Endothelial cell (in vitro differentiated cells): ENCODE data around the gene PCDHGA1. TPM values are rescaled to one million over a fixed set of nuclear protein-coding genes. Genes with fewer than 3 reads are reported as not detected.

Source experiments
- DNase-seq: peaks from one replicate; pipeline ENCODE4 v3.0.0; 2021; ENCODE audit warnings: low spot score
- H3K27ac Mint-ChIP-seq: one replicate; pipeline ENCODE4 v1.8.0; 2021; ENCODE audit warnings: mixed read lengths, inconsistent platforms; ENCODE audit not compliant: unreplicated experiment
- H3K27me3 Mint-ChIP-seq: one replicate; pipeline ENCODE4 v1.8.0; 2021; ENCODE audit warnings: mild to moderate bottlenecking, moderate library complexity, mixed read lengths, inconsistent platforms; ENCODE audit not compliant: unreplicated experiment
- H3K36me3 Mint-ChIP-seq: one replicate; pipeline ENCODE4 v1.8.0; 2021; ENCODE audit warnings: mild to moderate bottlenecking, low read depth, mixed read lengths, inconsistent platforms; ENCODE audit not compliant: unreplicated experiment
- H3K4me1 Mint-ChIP-seq: one replicate; pipeline ENCODE4 v1.8.0; 2021; ENCODE audit warnings: mild to moderate bottlenecking, mixed read lengths, inconsistent platforms; ENCODE audit not compliant: unreplicated experiment
- H3K4me3 Mint-ChIP-seq: one replicate; pipeline ENCODE4 v1.8.0; 2021; ENCODE audit warnings: mild to moderate bottlenecking, mixed read lengths, inconsistent platforms; ENCODE audit not compliant: unreplicated experiment
- H3K9me3 Mint-ChIP-seq: one replicate; pipeline ENCODE4 v1.8.0; 2021; ENCODE audit warnings: mixed read lengths, inconsistent platforms; ENCODE audit not compliant: unreplicated experiment
- CTCF ChIP-seq: fragments of 200-600 bp; sonication (generic); IDR thresholded peaks from one replicate; pipeline ENCODE4 v1.5.0; 2021; ENCODE audit warnings: antibody characterized with exemption; ENCODE audit not compliant: unreplicated experiment
- total RNA-seq: library from RNA; stranded (reverse); fragmentation: NEBNext Ultra II Directional; extraction: Animal tissue kit (Norgen Biotek cat#: 25700); gene quantifications from one replicate; pipeline ENCODE4 v1.2.1, GENCODE V29; 2021; ENCODE audit not compliant: unreplicated experiment

The PCDHGA1 gene
- total RNA-seq, 1 donor from 2014 or later: 1.4 TPM

GRCh38 chr5:141522301-141522700 lies 192.0 kb downstream of the PCDHGA1 start:
- no peak for TF ChIP-seq CTCF
- Mint-ChIP-seq H3K27ac (peak overlapping the region; percentile 84), H3K27me3 (peaks cover 3% of the 10 kb centered on the region), H3K4me1 (peaks cover 46% of the 10 kb centered on the region), H3K4me3 (peak overlapping the region; percentile 48), H3K9me3 (no peaks in the 10 kb centered on the region), H3K36me3 (peaks cover 54% of the 10 kb centered on the region)
- DNase-seq: no peak

- peaks cover 40% of the 10 kb centered on the region for H3K4me1 Mint-ChIP-seq
- H3K36me3 Mint-ChIP-seq: peaks cover 61% of the 10 kb centered on the region
- TF ChIP-seq CTCF: no peak
- H3K4me3 Mint-ChIP-seq: peak overlapping the region; percentile 11
- DNase-seq: no peak
- H3K9me3 Mint-ChIP-seq: no peaks in the 10 kb centered on the region
- peak overlapping the region; percentile 86 for H3K27ac Mint-ChIP-seq
- H3K27me3 Mint-ChIP-seq: peaks cover 6% of the 10 kb centered on the region
These were observed 193.7 kb downstream of the PCDHGA1 start for GRCh38 chr5:141523991-141524390.

GRCh38 chr5:141524604-141525597 lies 194.6 kb downstream of the PCDHGA1 start:
- Mint-ChIP-seq H3K9me3 (no peaks in the 10 kb centered on the region), H3K4me1 (peaks cover 35% of the 10 kb centered on the region), H3K27ac (peak overlapping the region; percentile 90), H3K36me3 (peaks cover 59% of the 10 kb centered on the region), H3K4me3 (peak overlapping the region; percentile 19), H3K27me3 (peaks cover 6% of the 10 kb centered on the region)
- TF ChIP-seq CTCF: peak; percentile 99
- peak; percentile 93 for DNase-seq

- Mint-ChIP-seq H3K9me3 (no peaks in the 10 kb centered on the region), H3K27me3 (peaks cover 6% of the 10 kb centered on the region), H3K27ac (peak overlapping the region; percentile 90), H3K4me1 (peaks cover 27% of the 10 kb centered on the region), H3K36me3 (peaks cover 52% of the 10 kb centered on the region), H3K4me3 (peak overlapping the region; percentile 56)
- DNase-seq: no peak
- TF ChIP-seq CTCF: no peak
These were observed 195.3 kb downstream of the PCDHGA1 start for GRCh38 chr5:141525653-141526052.

GRCh38 chr5:141527426-141527825 lies 197.1 kb downstream of the PCDHGA1 start:
- Mint-ChIP-seq H3K27ac (peak overlapping the region; percentile 76), H3K36me3 (peaks cover 46% of the 10 kb centered on the region), H3K9me3 (no peaks in the 10 kb centered on the region), H3K4me3 (peak overlapping the region; percentile 82), H3K4me1 (peaks cover 11% of the 10 kb centered on the region), H3K27me3 (peaks cover 6% of the 10 kb centered on the region)
- no peak for TF ChIP-seq CTCF
- no peak for DNase-seq
